Mammary epithelial cell (primary cell): ENCODE measurements around the gene CRYBG3.

Experiments
- CTCF ChIP-seq, 2 donors: IDR thresholded peaks in 1 of 2; conservative IDR thresholded peaks in 1 of 2; 2 replicates each; pipeline ENCODE4 v1.5.1; 2011 to 2012; ENCODE audit warnings: inconsistent platforms in 2 of 2, low read length in 2 of 2, mild to moderate bottlenecking in 2 of 2, control low read depth in 1 of 2, low read depth in 1 of 2; ENCODE audit not compliant: insufficient read depth in 1 of 2; ENCODE audit errors: extremely low read depth in 1 of 2
- EZH2 ChIP-seq: IDR thresholded peaks from 2 replicates; pipeline ENCODE4 v1.6.1; 2012; ENCODE audit warnings: low read length, inconsistent platforms, borderline replicate concordance

GRCh38 chr3:97885931-97886824 is 64.4 kb downstream of the CRYBG3 start:
- TF ChIP-seq CTCF (conservative IDR thresholded peaks at IDR 0.05 in 1 of 2, IDR thresholded peaks at IDR 0.05 in 1 of 2; ENCODE audit: extremely low read depth in 1 of 2, insufficient read depth in 1 of 2, low read depth in 1 of 2, low read length in 2 of 2), result no peak
- TF ChIP-seq EZH2, result no peak
